ENCODE results near the gene CNTN4. TPM values are rescaled to one million over a fixed set of nuclear protein-coding genes. Genes with fewer than 3 reads are reported as not detected.

Gene CNTN4
- total and polyA plus RNA-seq, 4 donors = 1.2 to 3.8 (median 2.6) TPM

- no peaks in the 10 kb centered on the region for H3K4me1 ChIP-seq (ENCODE audit: control insufficient read depth in 4 of 4, insufficient read depth in 4 of 4, low read length in 3 of 4)
- TF ChIP-seq RAD21 (IDR thresholded peaks at IDR 0.05) (no peak), REST (IDR thresholded peaks at IDR 0.05) (no peak), CTCF (IDR thresholded peaks at IDR 0.05; ENCODE audit: low read depth, low read length, missing input control) (no peak), NR2F2 (IDR thresholded peaks at IDR 0.05) (no peak), EGR1 (IDR thresholded peaks at IDR 0.05; ENCODE audit: low read depth in 2 of 2) (no peak), ZBTB33 (IDR thresholded peaks at IDR 0.05) (no peak), MAX (IDR thresholded peaks at IDR 0.05) (no peak), ATF3 (IDR thresholded peaks at IDR 0.05) (no peak), YY1 (IDR thresholded peaks at IDR 0.05) (no peak), HNF4G (IDR thresholded peaks at IDR 0.05) (no peak), FOXA1 (IDR thresholded peaks at IDR 0.05) (no peak), TAF1 (conservative IDR thresholded peaks at IDR 0.05) (no peak)
- DNase-seq (ENCODE audit: low spot score) = no peak
- no peak overlapping the region for H3K9ac ChIP-seq (ENCODE audit: low read depth in 1 of 2, low read length in 2 of 2)
- no peak overlapping the region for H3K27ac ChIP-seq (ENCODE audit: low read depth in 1 of 2, low read length in 2 of 2)
- no peaks in the 10 kb centered on the region for H3K36me3 ChIP-seq (ENCODE audit: control insufficient read depth in 4 of 4, insufficient read depth in 3 of 4, low read depth in 1 of 4, low read length in 3 of 4)
- H3K4me3 ChIP-seq (ENCODE audit: low read depth in 1 of 3, low read length in 3 of 3) = no peak overlapping the region
- H3K27me3 ChIP-seq (ENCODE audit: control insufficient read depth in 4 of 4, insufficient read depth in 4 of 4, low read length in 3 of 4) = peaks cover 0 to 3% (median 0%) of the 10 kb centered on the region in 4 donors
- no peaks in the 10 kb centered on the region for H3K9me3 ChIP-seq (ENCODE audit: control insufficient read depth in 4 of 4, low read length in 3 of 4)
- 27% methylated on average over 2 of the region's 2 CpGs for WGBS
Observed at GRCh38 chr3:3066378-3066777, 967.7 kb downstream of the CNTN4 start.

GRCh38 chr3:3066910-3067309, 968.2 kb downstream of the CNTN4 start:
- Histone ChIP-seq H3K4me3 (ENCODE audit: low read depth in 1 of 3, low read length in 3 of 3) (no peak overlapping the region), H3K9ac (ENCODE audit: low read depth in 1 of 2, low read length in 2 of 2) (no peak overlapping the region), H3K9me3 (ENCODE audit: control insufficient read depth in 4 of 4, low read length in 3 of 4) (no peaks in the 10 kb centered on the region), H3K27me3 (ENCODE audit: control insufficient read depth in 4 of 4, insufficient read depth in 4 of 4, low read length in 3 of 4) (peaks cover 0 to 3% (median 0%) of the 10 kb centered on the region in 4 donors), H3K27ac (ENCODE audit: low read depth in 1 of 2, low read length in 2 of 2) (no peak overlapping the region), H3K4me1 (ENCODE audit: control insufficient read depth in 4 of 4, insufficient read depth in 4 of 4, low read length in 3 of 4) (no peaks in the 10 kb centered on the region), H3K36me3 (ENCODE audit: control insufficient read depth in 4 of 4, insufficient read depth in 3 of 4, low read depth in 1 of 4, low read length in 3 of 4) (no peaks in the 10 kb centered on the region)
- no peak for DNase-seq (ENCODE audit: low spot score)
- 75% methylated on average over 4 of the region's 4 CpGs for WGBS
- no peak for TF ChIP-seq HNF4G (IDR thresholded peaks at IDR 0.05)
- TF ChIP-seq HNF4A (conservative IDR thresholded peaks at IDR 0.05) = no peak
- TF ChIP-seq NR2F2 (IDR thresholded peaks at IDR 0.05) = no peak
- TF ChIP-seq TAF1 (conservative IDR thresholded peaks at IDR 0.05) = no peak
- no peak for TF ChIP-seq FOXA1 (IDR thresholded peaks at IDR 0.05)
- no peak for TF ChIP-seq ATF3 (IDR thresholded peaks at IDR 0.05)
- no peak for TF ChIP-seq REST (IDR thresholded peaks at IDR 0.05)
- no peak for TF ChIP-seq SP1 (IDR thresholded peaks at IDR 0.05)
- no peak for TF ChIP-seq YY1 (IDR thresholded peaks at IDR 0.05)
- no peak for TF ChIP-seq EGR1 (IDR thresholded peaks at IDR 0.05; ENCODE audit: low read depth in 2 of 2)

Measured in liver (tissue), 9 donors.